Activated CD4-positive, alpha-beta T cell treated with anti-CD3 and anti-CD28 coated beads, Interleukin-2, amount 50 U/mL, for 4 hours (primary cell): ENCODE measurements around the gene SLC9C2.
"Not testable (repeated sequence)": the region's sequence is repeated elsewhere in the genome, so short reads cannot be mapped to it uniquely, and the experiment has no call there.

ENCODE experiments used
- DNase-seq, 2 experiments: peaks; one replicate each; pipeline ENCODE4 v3.0.0-alpha.2; 2020

Gene SLC9C2

GRCh38 chr1:173603056-173603591 is at the start of gene SLC9C2:
Gene SLC9C2 (minus strand): TSS chr1:173603072. CDS start chr1:173601776, 1,296 bp downstream.
- no peak for DNase-seq

GRCh38 chr1:173648880-173649605 is 46.2 kb upstream of the SLC9C2 start:
- DNase-seq = no peak

GRCh38 chr1:173646656-173647055 is 43.8 kb upstream of the SLC9C2 start:
- no peak for DNase-seq

- DNase-seq = not testable (repeated sequence)
Observed at GRCh38 chr1:173642450-173643139, 39.7 kb upstream of the SLC9C2 start.

- DNase-seq = no peak
Observed at GRCh38 chr1:173639102-173639501, 36.2 kb upstream of the SLC9C2 start.

- DNase-seq = no peak
Observed at GRCh38 chr1:173638043-173639021, 35.5 kb upstream of the SLC9C2 start.

GRCh38 chr1:173637236-173638042 is 34.6 kb upstream of the SLC9C2 start:
- not testable (repeated sequence) for DNase-seq

- DNase-seq = no peak
Observed at GRCh38 chr1:173635116-173635515, 32.2 kb upstream of the SLC9C2 start, which contains the start of gene TEX50. Gene TEX50 (plus strand): TSS chr1:173635338. CDS start chr1:173635522, 184 bp downstream.

- DNase-seq = no peak
Observed at GRCh38 chr1:173628888-173629287, 26.0 kb upstream of the SLC9C2 start.

- DNase-seq = no peak
Observed at GRCh38 chr1:173627269-173627668, 24.4 kb upstream of the SLC9C2 start.

- DNase-seq = no peak
Observed at GRCh38 chr1:173616859-173617258, 14.0 kb upstream of the SLC9C2 start.

GRCh38 chr1:173613086-173613485 is 10.2 kb upstream of the SLC9C2 start:
- not testable (repeated sequence) for DNase-seq

- no peak for DNase-seq
Observed at GRCh38 chr1:173608503-173609216, 5.8 kb upstream of the SLC9C2 start.

GRCh38 chr1:173601588-173601987 is 1.3 kb downstream of the SLC9C2 start:
- DNase-seq = no peak

- DNase-seq = no peak
Observed at GRCh38 chr1:173596097-173596825, 6.6 kb downstream of the SLC9C2 start.

GRCh38 chr1:173591138-173591537 is 11.7 kb downstream of the SLC9C2 start:
- DNase-seq = not testable (repeated sequence)

GRCh38 chr1:173590557-173590956 is 12.3 kb downstream of the SLC9C2 start:
- DNase-seq = no peak

- DNase-seq = no peak
Observed at GRCh38 chr1:173581383-173582079, 21.3 kb downstream of the SLC9C2 start.

GRCh38 chr1:173580658-173581057 is 22.2 kb downstream of the SLC9C2 start:
- no peak for DNase-seq

GRCh38 chr1:173580071-173580470 is 22.8 kb downstream of the SLC9C2 start:
- DNase-seq = no peak
